DMS153 (cell line): Measurements from ENCODE around the gene ADGRL2.

Source experiments
- DNase-seq: peaks from one replicate; lab custom pipeline; 2025; lab: John Stamatoyannopoulos, UW

The ADGRL2 gene

GRCh38 chr1:81800695-81801650 is at the start of gene ADGRL2:
Gene ADGRL2 (plus strand): TSS chr1:81800934. CDS start chr1:81836985, 36,051 bp downstream.
- DNase-seq: peak; percentile 70

GRCh38 chr1:81752840-81753239 is 47.9 kb upstream of the ADGRL2 start:
- DNase-seq: no peak

- DNase-seq: no peak
Measured at GRCh38 chr1:81754424-81754823, 46.3 kb upstream of the ADGRL2 start.

GRCh38 chr1:81756872-81757271 is 43.9 kb upstream of the ADGRL2 start:
- no peak for DNase-seq

GRCh38 chr1:81757398-81758020 is 43.2 kb upstream of the ADGRL2 start:
- DNase-seq: no peak

GRCh38 chr1:81758181-81758580 is 42.6 kb upstream of the ADGRL2 start:
- no peak for DNase-seq

GRCh38 chr1:81760477-81761097 is 40.1 kb upstream of the ADGRL2 start:
- no peak for DNase-seq

- DNase-seq: no peak
Measured at GRCh38 chr1:81775510-81775909, 25.2 kb upstream of the ADGRL2 start.

GRCh38 chr1:81780705-81781454 is 19.9 kb upstream of the ADGRL2 start:
- peak; percentile 14 for DNase-seq

- DNase-seq: no peak
Measured at GRCh38 chr1:81781749-81782148, 19.0 kb upstream of the ADGRL2 start.

GRCh38 chr1:81792184-81792583 is 8.6 kb upstream of the ADGRL2 start:
- DNase-seq: no peak

- no peak for DNase-seq
Measured at GRCh38 chr1:81797701-81798100, 3.0 kb upstream of the ADGRL2 start.

- DNase-seq: peak; percentile 13
Measured at GRCh38 chr1:81799939-81800694, 617 bp upstream of the ADGRL2 start.

GRCh38 chr1:81801651-81802456 is 1.1 kb downstream of the ADGRL2 start:
- peak; percentile 24 for DNase-seq

GRCh38 chr1:81802457-81802706 is 1.6 kb downstream of the ADGRL2 start:
- DNase-seq: no peak

- DNase-seq: no peak
Measured at GRCh38 chr1:81802707-81803430, 2.1 kb downstream of the ADGRL2 start.

- DNase-seq: no peak
Measured at GRCh38 chr1:81803431-81804110, 2.8 kb downstream of the ADGRL2 start.

- no peak for DNase-seq
Measured at GRCh38 chr1:81804312-81804711, 3.6 kb downstream of the ADGRL2 start.
